Transverse colon (tissue), 4 donors: ENCODE results near the gene SH3GL3.

Experiments used
- CTCF ChIP-seq, 5 experiments: fragments of 200-600 bp in 3 of 5; fragments of 450-650 bp in 2 of 5; sonication (generic) in 3 of 5; IDR thresholded peaks; 1 replicate in 2 of 5; 2 replicates in 3 of 5; pipeline ENCODE4 v1.5.1; 2016 to 2017; ENCODE audit warnings: antibody characterized with exemption in 5 of 5, inconsistent platforms in 3 of 5, mild to moderate bottlenecking in 2 of 5, moderate library complexity in 1 of 5
- POLR2A ChIP-seq: fragments of 450-650 bp; IDR thresholded peaks from one replicate; pipeline ENCODE4 v1.6.1; 2016; ENCODE audit warnings: antibody characterized with exemption, mild to moderate bottlenecking, moderate library complexity
- POLR2AphosphoS5 ChIP-seq, 3 donors: sonication (generic); formaldehyde crosslinking; IDR thresholded peaks; one replicate each; pipeline ENCODE4 v1.6.1; 2016; ENCODE audit warnings: antibody characterized with exemption in 3 of 3

GRCh38 chr15:83656192-83656591, 209.1 kb downstream of the SH3GL3 start:
- TF ChIP-seq POLR2A (no peak), CTCF (IDR thresholded peaks at IDR 0.05) (no peak), POLR2AphosphoS5 (IDR thresholded peaks at IDR 0.05) (no peak)
